GM13976 (cell line): ENCODE data around the gene GNG8.
"Not testable (repeated sequence)": the region's sequence is repeated elsewhere in the genome, so short reads cannot be mapped to it uniquely, and the experiment has no call there.

Experiments used
- DNase-seq: peaks from one replicate; pipeline ENCODE4 v3.0.0; 2012; ENCODE audit warnings: low spot score
- in situ Hi-C: fragments of 300-500 bp; cut with MboI; formaldehyde crosslinking; loops from one replicate; pipeline ENCODE4 v1.12.0; 2022; ENCODE audit warnings: low sequenced_read_pairs, mixed read lengths, inconsistent platforms; ENCODE audit not compliant: unreplicated experiment
- TF ChIP-seq, protein P1 (sequence below): IDR thresholded peaks from 2 replicates; pipeline ENCODE4 v1.5.1; 2012; ENCODE audit warnings: borderline replicate concordance, mild to moderate bottlenecking; ENCODE audit not compliant: insufficient read depth; ENCODE audit errors: extremely low read depth, missing control alignments, control extremely low read depth

Gene GNG8

GRCh38 chr19:46634656-46635218 lies 1.3 kb downstream of the GNG8 start:
- DNase-seq, result no peak
- TF ChIP-seq, protein P1, sequence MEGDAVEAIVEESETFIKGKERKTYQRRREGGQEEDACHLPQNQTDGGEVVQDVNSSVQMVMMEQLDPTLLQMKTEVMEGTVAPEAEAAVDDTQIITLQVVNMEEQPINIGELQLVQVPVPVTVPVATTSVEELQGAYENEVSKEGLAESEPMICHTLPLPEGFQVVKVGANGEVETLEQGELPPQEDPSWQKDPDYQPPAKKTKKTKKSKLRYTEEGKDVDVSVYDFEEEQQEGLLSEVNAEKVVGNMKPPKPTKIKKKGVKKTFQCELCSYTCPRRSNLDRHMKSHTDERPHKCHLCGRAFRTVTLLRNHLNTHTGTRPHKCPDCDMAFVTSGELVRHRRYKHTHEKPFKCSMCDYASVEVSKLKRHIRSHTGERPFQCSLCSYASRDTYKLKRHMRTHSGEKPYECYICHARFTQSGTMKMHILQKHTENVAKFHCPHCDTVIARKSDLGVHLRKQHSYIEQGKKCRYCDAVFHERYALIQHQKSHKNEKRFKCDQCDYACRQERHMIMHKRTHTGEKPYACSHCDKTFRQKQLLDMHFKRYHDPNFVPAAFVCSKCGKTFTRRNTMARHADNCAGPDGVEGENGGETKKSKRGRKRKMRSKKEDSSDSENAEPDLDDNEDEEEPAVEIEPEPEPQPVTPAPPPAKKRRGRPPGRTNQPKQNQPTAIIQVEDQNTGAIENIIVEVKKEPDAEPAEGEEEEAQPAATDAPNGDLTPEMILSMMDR, result no peak
- in situ Hi-C loops, result no loop called here

DNA sequence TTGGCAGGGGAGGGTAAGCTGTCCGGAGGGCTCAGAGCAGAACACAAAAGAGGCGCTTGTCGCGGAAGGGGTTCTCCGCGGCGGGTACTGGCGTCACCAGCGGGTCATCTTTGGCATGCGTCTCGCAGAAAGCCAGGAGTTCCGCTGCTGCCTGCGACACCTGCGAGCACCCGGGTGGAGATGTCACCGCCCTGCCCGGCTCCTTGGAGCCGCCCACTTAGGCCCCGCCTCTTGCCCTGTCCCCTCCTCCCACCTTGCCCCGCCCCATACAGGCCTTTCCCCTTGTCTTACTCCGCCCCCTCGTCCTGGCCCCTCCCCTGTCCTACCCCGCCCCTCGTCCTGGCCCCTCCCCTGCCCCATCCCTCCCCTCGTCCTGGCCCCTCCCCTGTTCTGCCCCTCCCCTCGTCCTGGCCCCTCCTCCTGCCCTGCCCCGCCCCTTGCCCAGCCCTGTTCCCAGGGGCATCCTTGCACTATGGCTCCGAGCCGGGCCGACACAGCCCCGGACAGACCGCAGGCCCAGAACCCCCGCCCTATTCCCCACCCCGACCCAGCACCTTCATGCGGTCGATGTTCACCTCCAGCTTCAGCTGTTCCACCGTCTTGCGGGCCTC lies 1.9 kb downstream of the GNG8 start:
- in situ Hi-C loops, result no loop called here
- peak; percentile 98 for DNase-seq
- TF ChIP-seq, protein P1, result no peak

GRCh38 chr19:46633130-46633529 lies 2.9 kb downstream of the GNG8 start:
- TF ChIP-seq, protein P1, result no peak

DNA sequence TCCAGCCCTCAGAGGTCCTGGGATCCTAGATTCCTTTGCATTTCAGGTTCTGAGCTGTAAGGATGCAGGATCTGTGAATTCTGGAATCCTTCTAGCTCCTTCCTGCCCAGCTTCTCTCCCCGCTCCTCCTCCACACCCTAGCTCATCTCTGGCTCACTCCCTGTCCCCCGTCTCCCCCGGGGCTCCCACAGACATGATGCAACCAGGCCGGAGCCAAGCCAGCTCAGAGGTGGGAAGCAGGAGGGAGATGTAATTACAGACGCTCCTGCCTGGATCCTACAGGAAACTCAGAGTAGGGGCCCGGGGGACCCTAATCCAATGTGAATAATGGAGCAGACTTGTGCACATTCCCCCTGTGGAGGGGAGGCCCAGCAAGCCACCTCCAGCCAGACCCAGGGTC lies 4.5 kb downstream of the GNG8 start:
- no peak for DNase-seq
- in situ Hi-C loops, result no loop called here
- TF ChIP-seq, protein P1, result no peak

More at GRCh38 chr19:46633130-46633529, 2.9 kb downstream of the GNG8 start:
- in situ Hi-C loops, result no loop called here
- DNase-seq, result no peak

GRCh38 chr19:46630586-46631205 lies 5.3 kb downstream of the GNG8 start:
- in situ Hi-C loops, result no loop called here
- TF ChIP-seq, protein P1, result no peak
- DNase-seq, result no peak

- TF ChIP-seq, protein P1, result no peak
Observed at GRCh38 chr19:46629546-46630025, 6.4 kb downstream of the GNG8 start.

DNA sequence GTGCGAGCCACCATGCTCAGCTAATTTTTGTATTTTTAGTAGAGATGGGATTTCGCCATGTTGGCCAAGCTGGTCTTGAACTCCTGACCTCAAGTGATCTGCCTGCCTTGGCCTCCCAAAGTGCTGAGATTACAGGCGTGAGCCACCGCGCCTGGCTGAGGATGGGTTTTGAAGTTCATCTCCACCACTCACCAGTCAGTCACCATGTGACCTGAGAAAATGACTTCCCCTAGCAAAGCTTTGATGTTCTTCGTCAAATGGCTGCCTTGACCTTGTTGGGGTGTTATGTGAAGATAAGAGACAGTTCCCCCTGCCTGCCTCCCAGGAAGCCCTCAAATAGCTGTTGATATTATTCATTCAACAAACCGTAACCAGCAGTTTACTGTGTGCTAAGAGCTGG lies 7.0 kb downstream of the GNG8 start:
- in situ Hi-C loops, result not testable (repeated sequence)

More at GRCh38 chr19:46629546-46630025, 6.4 kb downstream of the GNG8 start:
- no peak for DNase-seq
- in situ Hi-C loops, result no loop called here

More for the DNA sequence above, 7.0 kb downstream of the GNG8 start:
- not testable (repeated sequence) for DNase-seq
